ENCODE results near the gene CUL9. TPM values are rescaled to one million over a fixed set of nuclear protein-coding genes. Genes with fewer than 3 reads are reported as not detected.

Gene CUL9
- total RNA-seq, 4 donors from 2014 or later, result 41.1 to 69.9 (median 50.3) TPM

DNA sequence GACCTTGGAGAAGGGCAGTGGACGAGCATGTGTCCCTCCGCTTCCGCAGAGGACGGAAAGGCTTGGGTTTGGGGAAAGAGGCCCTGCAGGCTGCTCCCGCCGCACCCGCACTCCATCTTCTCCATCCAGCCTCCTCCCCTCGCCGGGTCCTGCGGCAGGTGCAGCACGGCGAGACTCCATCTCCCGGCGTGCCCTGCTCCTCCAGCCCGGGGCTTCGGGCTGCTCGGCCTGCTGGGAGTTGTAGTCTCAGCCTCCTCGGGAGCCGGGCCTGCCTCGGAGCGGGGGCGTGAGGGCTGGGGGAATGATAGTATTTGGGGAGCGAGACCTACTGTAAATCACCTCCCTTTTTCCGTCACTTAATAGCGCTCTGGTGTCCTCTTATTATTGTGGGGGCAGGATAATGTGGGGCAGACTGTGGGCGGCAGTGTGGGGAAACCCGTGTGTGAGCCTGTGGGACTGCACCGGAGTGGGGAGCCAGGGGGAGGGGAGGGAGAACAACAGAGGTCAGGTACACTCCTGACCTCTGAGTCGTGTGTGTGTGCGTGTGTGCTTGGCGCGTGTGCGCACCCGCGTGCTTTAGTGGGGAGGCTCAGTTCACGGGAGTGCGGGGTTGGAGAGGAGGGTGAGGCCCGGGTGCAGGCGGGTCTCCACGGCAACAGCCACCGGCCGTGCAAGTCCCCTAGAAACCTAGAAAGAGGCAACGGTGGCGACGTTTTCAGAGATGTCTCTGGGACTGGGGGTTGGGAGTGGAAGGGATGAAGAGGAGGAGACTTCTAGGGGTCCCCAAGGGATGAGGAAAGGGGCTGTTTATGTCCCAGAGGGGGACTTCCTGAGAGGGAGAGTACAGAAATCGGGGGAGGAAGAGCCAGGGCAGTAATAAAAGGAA, 65.4 kb downstream of the CUL9 start:
- H3K27me3 ChIP-seq, result peaks cover 60% of the 10 kb centered on the region
- TF ChIP-seq POLR2A (IDR thresholded peaks at IDR 0.05), result no peak
- TF ChIP-seq POLR2AphosphoS5 (IDR thresholded peaks at IDR 0.05), result no peak
- TF ChIP-seq, protein P1, sequence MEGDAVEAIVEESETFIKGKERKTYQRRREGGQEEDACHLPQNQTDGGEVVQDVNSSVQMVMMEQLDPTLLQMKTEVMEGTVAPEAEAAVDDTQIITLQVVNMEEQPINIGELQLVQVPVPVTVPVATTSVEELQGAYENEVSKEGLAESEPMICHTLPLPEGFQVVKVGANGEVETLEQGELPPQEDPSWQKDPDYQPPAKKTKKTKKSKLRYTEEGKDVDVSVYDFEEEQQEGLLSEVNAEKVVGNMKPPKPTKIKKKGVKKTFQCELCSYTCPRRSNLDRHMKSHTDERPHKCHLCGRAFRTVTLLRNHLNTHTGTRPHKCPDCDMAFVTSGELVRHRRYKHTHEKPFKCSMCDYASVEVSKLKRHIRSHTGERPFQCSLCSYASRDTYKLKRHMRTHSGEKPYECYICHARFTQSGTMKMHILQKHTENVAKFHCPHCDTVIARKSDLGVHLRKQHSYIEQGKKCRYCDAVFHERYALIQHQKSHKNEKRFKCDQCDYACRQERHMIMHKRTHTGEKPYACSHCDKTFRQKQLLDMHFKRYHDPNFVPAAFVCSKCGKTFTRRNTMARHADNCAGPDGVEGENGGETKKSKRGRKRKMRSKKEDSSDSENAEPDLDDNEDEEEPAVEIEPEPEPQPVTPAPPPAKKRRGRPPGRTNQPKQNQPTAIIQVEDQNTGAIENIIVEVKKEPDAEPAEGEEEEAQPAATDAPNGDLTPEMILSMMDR (IDR thresholded peaks at IDR 0.05), result peak in 1 of 5 experiments; percentile 15
- H3K4me3 ChIP-seq, result peak overlapping the region; percentile 22 to 60 (median 34)
- H3K9me3 ChIP-seq, result no peaks in the 10 kb centered on the region
- peak overlapping the region in 3 of 4 donors; percentile 9 to 29 (median 20) for H3K27ac ChIP-seq
- intact Hi-C loops (cut with DNase I; ENCODE audit: low total_unique reads), result no loop called here
- DNase-seq, result peak; percentile 83
- in situ Hi-C loops (cut with MboI; ENCODE audit: low pct_ligation_motif_present in 1 of 4, low pct_unique_long_range_greater_than_20kb in 1 of 4, low sequenced_read_pairs in 3 of 4), result no loop called here
- H3K36me3 ChIP-seq, result no peaks in the 10 kb centered on the region
- H3K4me1 ChIP-seq, result peaks cover 3 to 17% (median 6%) of the 10 kb centered on the region in 4 donors
- WGBS, 2 donors (ENCODE audit: low coverage in 1 of 2), result 0 to 3% methylated on average over 5 to 41 of the region's 46 CpGs

DNA sequence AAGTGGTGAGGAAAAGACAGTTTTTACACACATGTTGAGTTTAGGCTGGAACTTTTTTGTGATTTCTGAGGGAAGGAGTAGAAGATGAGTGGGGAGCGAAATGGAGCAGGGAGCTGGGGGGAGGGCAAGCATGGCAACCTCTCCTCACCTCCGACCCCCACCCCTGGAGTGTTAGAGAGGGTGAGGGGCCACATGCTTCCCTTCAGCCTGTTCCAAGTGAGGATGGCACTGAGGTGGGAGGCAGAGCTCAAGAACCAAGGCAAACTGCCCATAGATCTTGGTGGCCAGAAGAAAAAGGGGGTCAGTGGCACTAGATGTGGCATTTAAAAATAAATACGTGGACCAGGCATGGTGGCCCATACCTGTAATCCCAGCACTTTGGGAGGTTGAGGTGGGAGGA, 66.1 kb downstream of the CUL9 start:
- in situ Hi-C loops (cut with MboI; ENCODE audit: low pct_ligation_motif_present in 1 of 4, low pct_unique_long_range_greater_than_20kb in 1 of 4, low sequenced_read_pairs in 3 of 4), result no loop called here
- peaks cover 3 to 17% (median 6%) of the 10 kb centered on the region in 4 donors for H3K4me1 ChIP-seq
- DNase-seq, result no peak
- 78 to 83% methylated on average over 2 to 3 of the region's 3 CpGs for WGBS, 2 donors (ENCODE audit: low coverage in 1 of 2)
- no peak overlapping the region for H3K4me3 ChIP-seq
- no peak for TF ChIP-seq POLR2A (IDR thresholded peaks at IDR 0.05)
- TF ChIP-seq EP300 (IDR thresholded peaks at IDR 0.05; ENCODE audit: low read depth), result no peak
- TF ChIP-seq POLR2AphosphoS5 (IDR thresholded peaks at IDR 0.05), result no peak
- TF ChIP-seq, protein P1 (IDR thresholded peaks at IDR 0.05), result no peak
- intact Hi-C loops (cut with DNase I; ENCODE audit: low total_unique reads), result no loop called here
- H3K36me3 ChIP-seq, result no peaks in the 10 kb centered on the region
- H3K27me3 ChIP-seq, result peaks cover 60% of the 10 kb centered on the region
- no peaks in the 10 kb centered on the region for H3K9me3 ChIP-seq
- no peak overlapping the region for H3K27ac ChIP-seq

DNA sequence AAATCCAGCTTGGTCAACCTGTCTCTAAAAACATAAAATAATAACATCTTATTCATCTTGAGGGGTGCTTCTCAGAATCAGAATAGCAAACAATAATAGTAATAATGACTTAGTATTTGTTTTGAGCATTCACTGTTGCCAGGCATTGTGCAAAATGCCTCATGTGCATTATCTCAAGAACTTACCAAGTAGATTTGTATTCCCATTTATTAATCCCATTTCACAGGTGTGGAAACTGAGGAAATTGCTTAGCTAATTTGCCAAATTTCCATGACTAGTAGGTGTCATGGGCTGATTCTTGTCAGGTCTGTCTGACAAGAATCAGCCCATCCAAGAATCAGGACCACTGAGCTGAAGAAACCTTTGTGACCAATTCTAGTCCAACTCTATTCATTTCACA, 66.8 kb downstream of the CUL9 start:
- in situ Hi-C loops (cut with MboI; ENCODE audit: low pct_ligation_motif_present in 1 of 4, low pct_unique_long_range_greater_than_20kb in 1 of 4, low sequenced_read_pairs in 3 of 4), result no loop called here

DNA sequence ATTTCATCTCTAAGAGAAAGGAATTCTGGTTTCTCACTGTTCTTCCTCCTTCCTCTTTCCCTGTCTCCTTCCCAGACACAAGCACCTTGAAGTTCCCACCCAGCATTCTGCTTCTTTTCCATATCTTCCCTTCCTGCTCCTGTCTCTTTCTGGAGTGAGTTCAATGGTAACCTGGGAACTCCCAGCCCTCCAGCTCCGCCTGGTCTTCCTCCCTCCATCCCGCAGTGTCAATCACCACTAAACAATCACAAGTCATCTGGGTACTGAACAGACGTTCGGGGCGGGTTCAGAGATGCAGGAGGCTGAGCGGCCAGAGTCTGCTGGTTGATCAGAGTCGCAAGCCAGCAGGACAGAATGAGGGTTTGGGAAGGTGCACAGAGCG, 69.0 kb downstream of the CUL9 start:
- DNase-seq, result no peak
- peaks cover 3 to 17% (median 6%) of the 10 kb centered on the region in 4 donors for H3K4me1 ChIP-seq
- no peak overlapping the region for H3K4me3 ChIP-seq
- WGBS, 2 donors (ENCODE audit: low coverage in 1 of 2), result 8 to 10% methylated on average over 4 to 8 of the region's 8 CpGs
- no peak for TF ChIP-seq POLR2AphosphoS5 (IDR thresholded peaks at IDR 0.05)
- TF ChIP-seq, protein P1 (IDR thresholded peaks at IDR 0.05), result no peak
- no peak for TF ChIP-seq POLR2A (IDR thresholded peaks at IDR 0.05)
- no peak for TF ChIP-seq EP300 (IDR thresholded peaks at IDR 0.05; ENCODE audit: low read depth)
- H3K36me3 ChIP-seq, result no peaks in the 10 kb centered on the region
- H3K27ac ChIP-seq, result no peak overlapping the region
- peaks cover 31% of the 10 kb centered on the region for H3K27me3 ChIP-seq
- in situ Hi-C loops (cut with MboI; ENCODE audit: low pct_ligation_motif_present in 1 of 4, low pct_unique_long_range_greater_than_20kb in 1 of 4, low sequenced_read_pairs in 3 of 4), result no loop called here
- H3K9me3 ChIP-seq, result no peaks in the 10 kb centered on the region
- intact Hi-C loops (cut with DNase I; ENCODE audit: low total_unique reads), result no loop called here

More for the DNA sequence above, 66.8 kb downstream of the CUL9 start:
- DNase-seq, result no peak
- Histone ChIP-seq H3K27ac (no peak overlapping the region), H3K36me3 (no peaks in the 10 kb centered on the region), H3K9me3 (no peaks in the 10 kb centered on the region), H3K27me3 (peaks cover 53% of the 10 kb centered on the region), H3K4me1 (peaks cover 3 to 17% (median 6%) of the 10 kb centered on the region in 4 donors), H3K4me3 (no peak overlapping the region)
- TF ChIP-seq, protein P1 (IDR thresholded peaks at IDR 0.05), result no peak
- TF ChIP-seq POLR2A (IDR thresholded peaks at IDR 0.05) (no peak), EP300 (IDR thresholded peaks at IDR 0.05; ENCODE audit: low read depth) (no peak), POLR2AphosphoS5 (IDR thresholded peaks at IDR 0.05) (no peak)
- intact Hi-C loops (cut with DNase I; ENCODE audit: low total_unique reads), result no loop called here
